ENCODE measurements around the gene XPO5. TPM values are rescaled to one million over a fixed set of nuclear protein-coding genes. Genes with fewer than 3 reads are reported as not detected.
"Not testable (repeated sequence)": the region's sequence is repeated elsewhere in the genome, so short reads cannot be mapped to it uniquely, and the experiment has no call there.

Gene XPO5
- total RNA-seq, 4 donors from 2014 or later = 11.3 to 25.1 (median 17.6) TPM

- Histone ChIP-seq H3K27ac (no peak overlapping the region), H3K9me3 (no peaks in the 10 kb centered on the region), H3K4me1 (peaks cover 0 to 8% (median 7%) of the 10 kb centered on the region in 4 donors), H3K36me3 (peaks cover 0 to 22% (median 14%) of the 10 kb centered on the region in 4 donors), H3K27me3 (no peaks in the 10 kb centered on the region), H3K4me3 (no peak overlapping the region)
- TF ChIP-seq POLR2AphosphoS5 (IDR thresholded peaks at IDR 0.05) = no peak
- TF ChIP-seq EP300 (IDR thresholded peaks at IDR 0.05; ENCODE audit: low read depth) = no peak
- TF ChIP-seq CTCF (IDR thresholded peaks at IDR 0.05) = no peak
- no peak for TF ChIP-seq POLR2A (IDR thresholded peaks at IDR 0.05)
- in situ Hi-C loops (cut with MboI; ENCODE audit: low pct_ligation_motif_present in 1 of 4, low pct_unique_long_range_greater_than_20kb in 1 of 4, low sequenced_read_pairs in 3 of 4) = no loop called here
- 82 to 100% methylated on average over 3 to 12 of the region's 12 CpGs for WGBS, 2 donors (ENCODE audit: low coverage in 1 of 2)
- no peak for DNase-seq
- intact Hi-C loops (cut with DNase I; ENCODE audit: low total_unique reads) = no loop called here
Measured at GRCh38 chr6:43499028-43499815, 76.6 kb downstream of the XPO5 start.

GRCh38 chr6:43498291-43498690, 77.5 kb downstream of the XPO5 start:
- DNase-seq; H3K27ac ChIP-seq; H3K4me1 ChIP-seq; H3K27me3 ChIP-seq; H3K4me3 ChIP-seq; in situ Hi-C loops (cut with MboI; ENCODE audit: low pct_ligation_motif_present in 1 of 4, low pct_unique_long_range_greater_than_20kb in 1 of 4, low sequenced_read_pairs in 3 of 4); intact Hi-C loops (cut with DNase I; ENCODE audit: low total_unique reads); H3K9me3 ChIP-seq: not testable (repeated sequence)
- WGBS, 2 donors (ENCODE audit: low coverage in 1 of 2) = 94 to 96% methylated on average over 3 to 5 of the region's 5 CpGs
- peaks cover 0 to 22% (median 13%) of the 10 kb centered on the region in 4 donors for H3K36me3 ChIP-seq

- Histone ChIP-seq H3K27me3 (no peaks in the 10 kb centered on the region), H3K4me3 (no peak overlapping the region), H3K4me1 (peaks cover 0 to 12% (median 8%) of the 10 kb centered on the region in 4 donors), H3K9me3 (no peaks in the 10 kb centered on the region), H3K27ac (no peak overlapping the region), H3K36me3 (peaks cover 0 to 22% (median 12%) of the 10 kb centered on the region in 4 donors)
- TF ChIP-seq EP300 (IDR thresholded peaks at IDR 0.05; ENCODE audit: low read depth) (no peak), CTCF (IDR thresholded peaks at IDR 0.05) (no peak), POLR2A (IDR thresholded peaks at IDR 0.05) (no peak), POLR2AphosphoS5 (IDR thresholded peaks at IDR 0.05) (no peak)
- intact Hi-C loops (cut with DNase I; ENCODE audit: low total_unique reads) = no loop called here
- 94% methylated on average over 12 of the region's 12 CpGs; no CpG with 5 or more reads in 1 of the 2 donors for WGBS, 2 donors (ENCODE audit: low coverage in 1 of 2)
- in situ Hi-C loops (cut with MboI; ENCODE audit: low pct_ligation_motif_present in 1 of 4, low pct_unique_long_range_greater_than_20kb in 1 of 4, low sequenced_read_pairs in 3 of 4) = no loop called here
- DNase-seq = no peak
Measured at GRCh38 chr6:43497689-43498088, 78.1 kb downstream of the XPO5 start.

- intact Hi-C loops (cut with DNase I; ENCODE audit: low total_unique reads) (no loop called here), in situ Hi-C loops (cut with MboI; ENCODE audit: low pct_ligation_motif_present in 1 of 4, low pct_unique_long_range_greater_than_20kb in 1 of 4, low sequenced_read_pairs in 3 of 4) (no loop called here)
- Histone ChIP-seq H3K4me3 (no peak overlapping the region), H3K36me3 (peaks cover 0 to 22% (median 11%) of the 10 kb centered on the region in 4 donors), H3K9me3 (no peaks in the 10 kb centered on the region), H3K27ac (no peak overlapping the region), H3K27me3 (no peaks in the 10 kb centered on the region), H3K4me1 (peaks cover 2 to 18% (median 14%) of the 10 kb centered on the region in 4 donors)
- 86 to 100% methylated on average over 1 to 6 of the region's 6 CpGs for WGBS, 2 donors (ENCODE audit: low coverage in 1 of 2)
- no peak for TF ChIP-seq CTCF (IDR thresholded peaks at IDR 0.05)
- TF ChIP-seq POLR2AphosphoS5 (IDR thresholded peaks at IDR 0.05) = no peak
- TF ChIP-seq POLR2A (IDR thresholded peaks at IDR 0.05) = no peak
- no peak for TF ChIP-seq EP300 (IDR thresholded peaks at IDR 0.05; ENCODE audit: low read depth)
- no peak for DNase-seq
Measured at GRCh38 chr6:43497129-43497396, 78.8 kb downstream of the XPO5 start.

Data from transverse colon (tissue), 4 donors.